IPS-11a (cell line): ENCODE results near the gene POGZ.

Experiments
- H3K4me3 ChIP-seq: one replicate; pipeline ENCODE4 v1.5.1; 2013; ENCODE audit warnings: low read depth, low read length, control low read depth

Gene POGZ, protein sequence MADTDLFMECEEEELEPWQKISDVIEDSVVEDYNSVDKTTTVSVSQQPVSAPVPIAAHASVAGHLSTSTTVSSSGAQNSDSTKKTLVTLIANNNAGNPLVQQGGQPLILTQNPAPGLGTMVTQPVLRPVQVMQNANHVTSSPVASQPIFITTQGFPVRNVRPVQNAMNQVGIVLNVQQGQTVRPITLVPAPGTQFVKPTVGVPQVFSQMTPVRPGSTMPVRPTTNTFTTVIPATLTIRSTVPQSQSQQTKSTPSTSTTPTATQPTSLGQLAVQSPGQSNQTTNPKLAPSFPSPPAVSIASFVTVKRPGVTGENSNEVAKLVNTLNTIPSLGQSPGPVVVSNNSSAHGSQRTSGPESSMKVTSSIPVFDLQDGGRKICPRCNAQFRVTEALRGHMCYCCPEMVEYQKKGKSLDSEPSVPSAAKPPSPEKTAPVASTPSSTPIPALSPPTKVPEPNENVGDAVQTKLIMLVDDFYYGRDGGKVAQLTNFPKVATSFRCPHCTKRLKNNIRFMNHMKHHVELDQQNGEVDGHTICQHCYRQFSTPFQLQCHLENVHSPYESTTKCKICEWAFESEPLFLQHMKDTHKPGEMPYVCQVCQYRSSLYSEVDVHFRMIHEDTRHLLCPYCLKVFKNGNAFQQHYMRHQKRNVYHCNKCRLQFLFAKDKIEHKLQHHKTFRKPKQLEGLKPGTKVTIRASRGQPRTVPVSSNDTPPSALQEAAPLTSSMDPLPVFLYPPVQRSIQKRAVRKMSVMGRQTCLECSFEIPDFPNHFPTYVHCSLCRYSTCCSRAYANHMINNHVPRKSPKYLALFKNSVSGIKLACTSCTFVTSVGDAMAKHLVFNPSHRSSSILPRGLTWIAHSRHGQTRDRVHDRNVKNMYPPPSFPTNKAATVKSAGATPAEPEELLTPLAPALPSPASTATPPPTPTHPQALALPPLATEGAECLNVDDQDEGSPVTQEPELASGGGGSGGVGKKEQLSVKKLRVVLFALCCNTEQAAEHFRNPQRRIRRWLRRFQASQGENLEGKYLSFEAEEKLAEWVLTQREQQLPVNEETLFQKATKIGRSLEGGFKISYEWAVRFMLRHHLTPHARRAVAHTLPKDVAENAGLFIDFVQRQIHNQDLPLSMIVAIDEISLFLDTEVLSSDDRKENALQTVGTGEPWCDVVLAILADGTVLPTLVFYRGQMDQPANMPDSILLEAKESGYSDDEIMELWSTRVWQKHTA (N-terminal part only)

DNA sequence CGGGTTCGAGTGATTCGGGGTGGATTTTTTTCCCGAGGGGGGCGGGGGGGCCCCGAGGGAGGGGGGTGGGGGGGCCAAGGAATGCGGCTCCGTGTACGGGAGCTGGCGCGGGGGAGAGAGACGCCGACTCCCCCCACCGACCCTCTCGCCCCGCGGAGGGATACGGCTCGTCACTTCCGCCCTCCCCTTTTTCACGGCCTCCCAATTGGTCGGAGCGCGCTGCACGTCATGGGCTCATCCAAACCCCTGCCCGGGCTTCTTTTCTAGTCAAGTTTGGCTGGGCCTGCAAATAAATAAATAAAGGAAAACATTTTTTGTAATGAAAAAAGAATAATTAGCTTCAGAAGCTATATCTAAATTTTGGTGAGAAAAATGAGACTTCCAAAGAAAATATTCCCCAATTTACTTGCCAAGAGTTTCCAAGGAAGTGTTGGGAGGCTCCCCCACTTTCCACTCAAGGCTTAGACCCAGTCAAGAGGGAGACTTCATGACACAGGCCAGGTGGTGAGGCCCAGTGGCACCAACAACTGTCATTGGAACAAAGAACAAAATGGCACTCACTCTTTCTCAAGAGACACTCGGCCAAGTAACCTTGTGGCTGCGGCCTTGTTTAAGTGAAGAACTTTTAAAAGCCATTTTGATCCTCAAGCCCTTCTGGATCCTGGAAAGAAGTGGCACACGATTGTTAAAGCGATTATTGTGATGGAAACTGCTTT, at the start of gene POGZ:
TSS of gene POGZ (minus strand) at position 164 of the 716 bp plus-strand sequence. CDS start 17,290 bp downstream, outside the sequence.
- H3K4me3 ChIP-seq: peak within 1 kb of the TSS; percentile 60

DNA sequence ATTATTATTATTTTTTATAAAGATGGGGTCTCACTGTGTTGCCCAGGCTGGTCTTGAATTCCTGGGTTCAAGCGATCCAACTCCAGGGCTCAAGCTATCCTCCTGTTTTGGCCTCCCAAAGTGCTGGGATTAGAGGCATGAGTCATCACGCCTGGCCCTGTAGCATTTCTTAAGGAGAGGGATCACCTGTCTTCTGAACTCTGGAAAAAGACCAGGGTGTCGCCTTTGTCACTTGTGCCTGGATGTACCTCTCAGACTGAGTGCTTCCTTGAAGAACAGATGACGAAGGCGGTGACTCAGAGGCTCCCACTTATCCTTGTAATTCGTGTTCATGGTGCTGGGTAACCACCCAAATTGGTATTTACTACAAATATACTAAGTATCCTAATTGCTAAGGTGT, 49.5 kb upstream of the POGZ start:
- H3K4me3 ChIP-seq: no peak overlapping the region

DNA sequence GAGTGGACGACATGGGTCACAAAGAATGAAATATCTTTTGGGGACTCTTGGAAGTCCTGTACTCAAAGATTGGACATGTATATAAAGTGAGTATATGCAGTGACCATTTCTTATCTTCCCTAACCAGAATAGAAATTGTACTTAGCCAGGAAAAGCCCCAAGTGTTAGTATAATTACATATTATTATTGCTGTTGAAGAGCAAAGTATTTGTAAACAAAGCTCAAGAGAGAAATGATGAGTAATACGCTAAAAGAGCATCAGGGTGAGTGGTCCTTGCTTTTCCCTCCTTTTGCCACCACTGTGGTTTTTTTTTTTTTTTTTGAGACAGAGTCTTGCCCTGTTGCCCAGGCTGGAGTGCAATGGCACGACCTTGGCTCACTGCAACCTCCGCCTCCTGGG, 45.5 kb upstream of the POGZ start:
- H3K4me3 ChIP-seq: no peak overlapping the region

DNA sequence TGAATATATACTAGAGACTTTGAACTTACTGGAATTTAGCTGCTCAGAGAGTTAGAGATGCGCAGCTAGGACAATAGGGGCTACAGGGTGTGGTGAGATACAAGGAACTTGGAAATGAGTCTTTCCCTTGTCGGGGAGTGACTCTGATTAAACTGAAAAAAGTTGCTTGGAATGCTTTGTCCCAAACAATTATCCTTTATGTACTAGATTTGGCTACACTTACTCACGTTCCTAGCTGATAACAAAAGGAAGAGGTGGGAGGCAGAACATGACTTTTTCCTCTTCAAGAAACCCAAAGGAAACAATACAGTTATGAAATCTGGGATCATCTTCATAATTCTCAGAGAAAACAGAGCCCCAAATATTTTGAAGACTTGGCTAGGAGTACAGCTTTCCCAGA, 45.0 kb upstream of the POGZ start:
- H3K4me3 ChIP-seq: no peak overlapping the region

DNA sequence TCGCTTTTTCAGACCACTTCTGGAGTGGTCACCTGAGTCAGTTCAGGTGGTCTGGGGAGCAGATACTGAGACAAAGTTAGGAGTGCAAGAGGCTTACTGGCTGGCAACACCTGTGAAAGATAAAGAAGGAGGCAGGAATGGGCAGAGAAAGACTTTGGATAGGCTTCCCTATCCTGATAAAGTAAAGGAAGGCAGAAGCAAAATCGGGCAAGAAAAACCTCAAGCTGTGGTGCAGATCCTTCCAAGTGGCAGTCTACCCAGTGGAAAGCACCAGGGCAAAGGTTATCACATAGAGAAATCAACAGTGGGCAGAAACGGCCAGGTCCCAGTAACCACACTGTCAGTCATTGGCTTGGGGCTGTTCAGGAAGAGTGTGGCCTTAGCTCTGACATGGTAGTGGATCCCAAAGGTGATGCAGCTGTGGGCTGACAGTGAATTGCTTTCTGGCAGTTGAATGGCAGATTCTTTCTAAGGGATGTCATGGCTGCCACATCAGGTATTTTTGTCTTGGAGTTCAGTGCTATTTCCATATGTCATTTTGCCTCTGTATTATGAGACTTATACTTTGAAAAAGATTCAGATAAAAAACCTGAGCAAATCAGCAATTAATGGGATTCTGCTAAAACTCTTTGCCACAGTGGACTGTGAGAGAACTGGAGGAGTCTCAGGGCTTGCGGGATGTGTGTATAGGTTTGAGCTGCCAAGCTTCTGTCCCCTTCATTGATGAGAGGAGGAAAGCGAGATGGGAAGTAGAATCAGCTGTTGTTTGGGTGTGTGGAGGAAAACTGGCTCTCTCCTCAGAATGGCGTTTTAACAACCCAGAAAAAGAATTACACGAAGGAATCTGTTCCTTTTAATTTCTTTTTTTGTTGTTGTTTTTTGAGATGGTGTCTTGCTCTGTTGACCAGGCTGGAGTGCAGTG, 43.8 kb upstream of the POGZ start:
- no peak overlapping the region for H3K4me3 ChIP-seq

DNA sequence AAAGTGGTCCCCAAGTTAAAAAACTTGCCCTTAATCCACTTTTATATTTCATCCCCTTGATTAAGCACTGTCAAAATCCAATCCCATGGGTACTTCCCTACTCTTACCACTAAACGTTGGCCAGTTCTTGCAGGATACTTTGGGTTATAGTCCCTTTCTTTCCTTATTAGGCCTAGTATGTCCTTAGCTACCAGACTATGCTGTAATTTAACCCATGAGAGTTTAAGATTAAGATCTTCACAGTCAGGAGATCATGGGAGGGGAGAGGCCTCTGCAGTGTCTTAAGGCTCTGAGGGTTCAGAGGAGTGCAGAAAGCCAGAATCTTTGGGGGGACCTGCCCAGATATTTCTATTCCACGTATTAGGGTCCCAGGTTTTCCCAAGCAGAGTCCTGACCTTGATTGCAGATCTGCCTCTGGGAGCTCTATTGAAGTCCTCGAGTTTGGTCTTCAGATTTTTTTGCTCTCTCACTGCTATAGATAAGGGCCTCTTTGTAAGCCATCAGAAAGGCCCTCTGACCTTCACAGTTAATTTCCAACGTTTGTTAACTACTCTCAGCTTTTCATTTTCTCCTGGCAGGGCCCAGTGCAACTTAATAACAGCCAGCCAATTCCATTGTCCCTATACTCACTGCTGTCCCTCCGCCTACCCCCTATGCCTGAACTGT, 42.9 kb upstream of the POGZ start:
- H3K4me3 ChIP-seq: no peak overlapping the region

DNA sequence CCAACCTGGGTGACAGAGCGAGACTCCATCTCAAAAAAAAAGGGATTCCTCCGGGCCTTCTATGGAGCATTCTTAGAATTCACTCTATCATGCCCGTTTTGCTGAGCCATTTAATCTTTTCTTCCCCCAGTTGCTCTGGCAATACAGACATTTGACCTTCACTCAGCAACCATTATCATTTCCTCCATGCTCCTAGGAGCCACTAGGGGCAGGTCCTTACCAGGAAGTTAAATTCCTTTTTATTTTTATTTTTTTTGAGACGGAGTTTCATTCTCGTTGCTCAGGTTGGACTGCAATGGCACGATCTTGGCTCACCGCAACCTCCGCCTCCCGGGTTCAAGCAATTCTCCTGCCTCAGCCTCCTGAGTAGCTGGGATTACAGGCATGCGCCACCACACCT, 42.2 kb upstream of the POGZ start:
- H3K4me3 ChIP-seq: no peak overlapping the region

DNA sequence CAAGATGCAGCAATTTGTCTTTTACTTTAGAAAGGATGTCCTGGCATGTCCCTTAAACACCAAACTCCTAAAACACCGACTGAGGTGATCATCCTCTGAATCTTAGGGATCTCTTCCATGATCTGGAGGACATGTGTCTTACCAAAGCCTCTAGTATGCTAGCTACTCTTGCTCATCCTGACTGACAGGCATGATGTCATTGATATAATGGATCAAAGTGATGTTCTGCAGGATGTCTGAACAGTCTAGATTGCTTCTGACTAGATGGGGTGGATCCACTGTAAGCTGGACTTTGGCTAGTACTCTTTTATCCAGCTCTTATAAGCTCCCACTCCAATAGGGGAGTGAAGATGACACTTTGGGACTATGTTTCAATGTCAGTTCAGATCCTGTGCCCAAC, 40.6 kb upstream of the POGZ start:
- H3K4me3 ChIP-seq: no peak overlapping the region

DNA sequence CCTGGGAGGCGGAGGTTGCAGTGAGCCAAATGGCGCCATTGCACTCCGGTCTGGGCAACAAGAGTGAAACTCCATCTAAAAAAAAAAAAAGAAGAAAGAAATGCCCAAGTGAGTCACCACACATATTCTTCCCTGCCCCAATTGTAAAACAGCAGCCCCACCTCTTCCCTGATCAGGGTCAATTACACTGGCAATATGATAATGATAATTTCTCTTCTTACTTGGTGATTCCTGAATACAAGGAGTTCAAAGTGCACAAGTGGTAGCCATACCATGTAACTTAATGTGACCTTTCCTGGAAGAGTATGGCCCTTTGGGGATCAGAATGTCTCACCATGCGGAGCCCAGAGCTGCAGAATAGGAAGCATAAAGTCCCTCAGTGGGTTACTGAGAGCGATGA, 40.1 kb upstream of the POGZ start:
- H3K4me3 ChIP-seq: no peak overlapping the region

DNA sequence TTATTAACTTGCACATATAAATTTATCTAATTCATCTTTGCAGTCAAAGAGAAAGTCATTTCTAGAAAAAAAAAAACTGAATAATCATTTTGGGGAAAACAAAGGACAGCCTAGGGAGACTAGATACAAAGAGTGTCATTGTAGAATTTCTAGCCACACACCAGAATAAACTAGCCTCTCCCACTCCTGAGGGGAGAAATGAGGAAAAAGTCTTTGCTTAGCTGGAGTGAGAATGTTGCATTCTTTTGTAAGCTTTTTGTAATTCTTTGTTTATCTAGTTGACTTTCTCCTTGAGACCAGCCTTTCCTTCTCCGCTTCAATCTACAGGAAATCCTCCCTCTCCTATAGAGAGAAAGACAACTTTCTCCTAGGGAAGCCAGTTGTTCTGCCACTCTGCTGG, 36.0 kb upstream of the POGZ start:
- no peak overlapping the region for H3K4me3 ChIP-seq

DNA sequence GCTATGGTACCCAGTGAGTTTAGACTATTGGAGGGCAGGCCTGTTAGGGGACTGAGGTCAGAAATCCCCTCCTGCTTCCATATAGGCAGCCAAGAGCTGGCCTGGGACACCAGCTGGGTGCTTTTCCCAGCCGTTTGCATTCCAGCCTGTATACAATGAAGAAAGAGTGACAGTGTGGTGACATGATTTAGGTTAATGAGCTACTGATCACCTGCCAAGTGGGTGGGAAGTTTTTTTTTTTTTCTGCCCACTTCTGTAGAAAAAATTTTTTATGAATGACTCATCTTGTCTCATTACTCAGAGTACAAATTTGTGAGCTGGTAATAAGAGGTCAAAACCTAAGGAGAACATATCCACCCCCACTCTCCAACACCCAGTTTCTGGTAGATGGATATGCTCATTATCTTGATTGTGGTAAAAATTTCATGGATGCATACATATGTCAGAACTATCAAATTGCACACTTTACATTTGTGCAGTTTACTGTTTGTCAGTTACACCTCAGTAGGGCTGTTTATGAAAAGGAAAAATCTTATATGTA, 35.5 kb upstream of the POGZ start:
- no peak overlapping the region for H3K4me3 ChIP-seq

DNA sequence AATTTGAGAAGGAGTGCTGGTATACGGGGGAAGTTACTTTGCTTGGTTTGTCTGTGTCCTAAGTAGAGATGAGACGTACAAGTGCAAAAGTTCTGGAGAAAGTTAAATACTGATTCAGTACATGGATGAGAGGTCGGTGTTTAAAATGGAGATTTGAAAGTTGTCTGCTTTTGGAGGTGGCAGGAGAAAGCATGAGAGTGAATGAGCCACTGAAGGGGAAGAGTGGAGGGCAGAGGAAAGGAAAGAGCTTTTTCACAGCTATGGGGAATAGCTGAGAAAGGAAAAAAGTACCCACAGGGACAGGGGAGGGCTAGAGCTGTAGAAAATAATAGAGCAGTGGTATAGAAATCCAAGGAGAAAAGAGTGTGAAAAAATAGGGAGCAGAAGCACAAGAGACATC, 33.7 kb upstream of the POGZ start:
- H3K4me3 ChIP-seq: no peak overlapping the region

DNA sequence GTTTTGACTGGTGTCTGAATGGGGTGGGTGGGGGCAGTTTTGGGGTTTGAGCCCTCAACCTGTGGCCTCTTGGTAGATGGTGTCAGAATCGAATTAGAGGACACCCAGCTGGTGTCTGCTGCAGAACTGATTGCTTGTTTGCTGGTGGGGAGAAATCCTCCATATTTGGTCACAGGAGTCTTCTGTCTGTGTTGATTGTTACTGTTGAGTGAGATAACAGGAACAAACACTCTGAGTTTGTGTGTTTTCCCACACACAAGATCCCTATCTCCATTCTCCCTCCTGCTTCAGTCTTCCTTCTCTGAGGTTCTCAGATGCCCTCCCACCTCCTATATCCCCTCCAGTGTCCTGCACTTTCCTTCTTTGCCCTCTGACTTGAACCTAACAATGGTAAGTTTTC, 32.8 kb upstream of the POGZ start:
- H3K4me3 ChIP-seq: no peak overlapping the region

DNA sequence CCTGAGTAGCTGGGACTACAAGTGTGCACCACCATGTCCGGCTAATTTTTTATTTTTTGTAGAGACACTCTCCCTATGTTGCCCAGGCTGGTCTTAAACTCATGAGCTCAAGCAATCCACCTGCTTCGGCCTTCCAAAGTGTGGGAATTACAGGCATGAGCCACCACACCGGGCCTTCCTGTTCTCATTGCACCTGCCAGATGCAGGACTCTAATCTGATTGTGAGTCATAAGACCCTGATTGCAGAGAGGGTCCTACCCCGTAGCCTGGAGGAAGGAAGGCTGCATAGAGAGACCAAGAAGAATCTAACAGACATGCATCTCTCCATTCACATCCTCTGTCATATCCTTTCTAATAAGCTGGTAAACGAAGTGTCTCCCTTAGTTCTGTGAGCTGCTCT, 32.3 kb upstream of the POGZ start:
- no peak overlapping the region for H3K4me3 ChIP-seq

DNA sequence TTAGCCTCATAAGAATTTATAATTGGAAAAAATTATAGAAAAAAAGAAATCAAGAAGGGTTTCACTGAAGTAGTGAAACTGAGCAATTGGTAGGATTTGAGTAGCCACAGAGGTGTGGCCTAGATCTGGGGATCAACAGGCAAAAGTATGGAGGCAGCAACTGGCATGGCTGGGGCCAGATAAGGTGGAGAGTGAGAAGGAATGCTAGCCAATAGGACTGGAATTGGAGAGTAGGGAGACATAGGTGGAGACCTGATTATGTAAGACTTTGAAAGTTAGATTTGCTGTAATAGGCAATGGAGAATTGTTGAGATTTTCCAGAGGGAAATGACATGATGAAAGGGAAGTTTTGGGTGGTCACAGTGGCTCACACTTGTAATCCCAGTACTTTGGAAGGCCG, 27.3 kb upstream of the POGZ start:
- H3K4me3 ChIP-seq: no peak overlapping the region

DNA sequence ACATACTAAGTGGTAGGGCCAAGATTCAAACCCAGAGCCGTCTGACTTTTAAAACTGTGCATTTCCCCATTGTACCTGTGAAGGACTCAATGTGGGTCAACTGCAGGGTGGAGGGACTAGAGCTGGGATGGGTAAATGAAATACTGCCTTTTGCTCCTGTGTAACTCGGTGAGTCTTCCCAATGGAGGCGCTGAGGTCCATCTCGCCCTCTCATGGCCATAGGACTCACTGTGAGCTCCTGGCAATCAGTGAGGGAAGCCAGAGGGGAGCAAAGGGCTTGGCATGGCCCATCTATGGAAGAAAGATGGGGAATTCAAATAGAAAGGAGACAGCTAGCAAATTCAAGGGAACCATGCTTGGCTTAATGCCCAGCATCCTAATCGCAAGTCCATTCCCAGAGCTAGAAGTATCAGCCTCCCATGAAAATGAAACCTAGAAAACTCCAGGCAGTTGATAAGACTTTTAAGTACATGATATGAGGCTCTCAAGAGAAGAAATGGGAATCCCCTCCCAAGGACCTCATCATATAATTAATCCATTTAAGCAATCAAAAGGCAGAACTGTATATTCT, 26.5 kb upstream of the POGZ start:
- H3K4me3 ChIP-seq: no peak overlapping the region

DNA sequence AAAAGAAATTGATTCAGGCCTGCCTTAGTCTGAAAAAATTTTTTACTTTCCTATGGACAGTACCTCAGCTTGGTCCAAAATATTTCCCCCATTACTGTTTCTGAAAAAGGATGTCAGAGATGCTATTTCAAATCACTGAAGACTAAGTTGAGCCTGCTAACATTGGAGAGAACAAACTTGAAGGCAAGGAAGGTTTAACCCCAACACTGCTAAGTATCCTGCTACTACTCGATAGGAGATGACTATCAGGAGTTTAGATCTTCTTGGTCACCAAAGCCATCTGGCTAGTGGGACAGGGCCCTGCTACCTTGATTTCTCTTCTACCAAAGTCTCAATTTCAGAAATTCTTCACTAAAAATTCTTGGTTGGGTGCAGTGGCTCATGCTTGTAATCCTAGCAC, 22.7 kb upstream of the POGZ start:
- no peak overlapping the region for H3K4me3 ChIP-seq

DNA sequence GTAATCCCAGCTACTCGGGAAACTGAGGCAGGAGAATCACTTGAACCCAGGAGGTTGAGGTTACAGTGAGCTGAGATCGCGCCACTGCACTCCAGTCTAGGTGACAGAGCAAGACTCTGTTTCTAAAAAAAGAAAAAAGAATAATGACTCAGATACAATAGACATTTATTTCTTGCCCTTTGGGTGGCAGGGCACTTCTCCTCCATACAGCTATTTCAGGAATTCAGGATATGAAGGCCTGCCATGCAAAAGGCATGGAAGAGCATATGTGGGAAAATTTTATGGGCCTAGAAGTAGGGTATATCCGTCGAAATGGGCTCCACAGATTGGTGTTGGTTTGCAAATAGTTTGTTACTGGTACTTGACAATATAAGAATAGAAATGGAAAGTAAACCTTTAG, 20.2 kb upstream of the POGZ start:
- H3K4me3 ChIP-seq: no peak overlapping the region

DNA sequence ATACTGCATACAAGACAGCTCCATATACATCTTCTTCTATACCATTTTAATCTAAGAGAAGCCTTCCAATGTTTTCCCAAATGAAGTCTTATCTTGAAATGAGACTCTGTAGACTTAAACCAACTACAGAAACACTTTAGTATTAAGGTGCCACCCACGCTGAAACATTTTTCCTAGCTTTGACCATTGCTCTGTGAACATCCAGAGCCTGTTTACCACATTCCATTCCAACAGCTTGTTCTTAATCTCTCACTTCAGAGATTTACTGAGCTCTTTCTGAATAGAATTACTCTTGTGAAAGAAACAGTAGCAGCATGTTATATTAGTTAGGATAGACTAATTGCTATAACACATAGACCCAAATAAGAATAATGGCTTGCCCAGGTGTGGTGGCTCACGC, 19.6 kb upstream of the POGZ start:
- no peak overlapping the region for H3K4me3 ChIP-seq
